Measurements from ENCODE around the gene EIF4G3. TPM values are rescaled to one million over a fixed set of nuclear protein-coding genes. Genes with fewer than 3 reads are reported as not detected.
"Not testable (repeated sequence)": the region's sequence is repeated elsewhere in the genome, so short reads cannot be mapped to it uniquely, and the experiment has no call there.

EIF4G3 gene
- 10 to 100 TPM; 47.0 to 55.0 TPM for total RNA-seq

- DNase-seq (peak; percentile 100), ATAC-seq (peak; percentile 99)
- Mint-ChIP-seq H3K4me1 (peaks cover 25% of the 10 kb centered on the region), H3K4me3 (peak within 1 kb of the TSS; percentile 81), H3K36me3 (ENCODE audit: low read depth) (peaks cover 21% of the 10 kb centered on the region), H3K27me3 (no peaks in the 10 kb centered on the region), H3K9me3 (ENCODE audit: low read depth) (no peaks in the 10 kb centered on the region), H3K27ac (peak within 1 kb of the TSS; percentile 92)
- intact Hi-C loops (cut with DNase I, micrococcal nuclease) = loop anchor here (1.0 to 10.0 kb wide), 14 partner anchors 116 to 850 kb away; partner anchors contain the start of genes DDOST (in 1 of the 2), HP1BP3 (in 1 of the 2), MUL1 (in 1 of the 2) and NBPF3 (in 1 of the 2)
- CTCF ChIA-PET = interaction anchor here (0.6 to 1.7 kb wide), 2 partner anchors 186 to 1515 kb away, joined by 3 to 5 read pairs; no protein-coding TSS in a partner anchor
- POLR2A ChIA-PET = no interaction called here
These were observed at the start of gene EIF4G3 for GRCh38 chr1:21176586-21177555. Gene EIF4G3 (minus strand): TSS chr1:21176897. CDS start chr1:21002742, 174,155 bp downstream.

GRCh38 chr1:21225065-21225464, 48.4 kb upstream of the EIF4G3 start:
- DNase-seq (no peak), ATAC-seq (no peak)
- H3K9me3 Mint-ChIP-seq (ENCODE audit: low read depth) = no peaks in the 10 kb centered on the region
- H3K27ac Mint-ChIP-seq = no peak overlapping the region
- ChIA-PET CTCF (interaction anchor here (0.6 to 1.6 kb wide), 3 partner anchors 8 to 374 kb away, joined by 3 to 5 read pairs (median 4); no protein-coding TSS in a partner anchor), POLR2A (no interaction called here)
- H3K27me3 Mint-ChIP-seq = no peaks in the 10 kb centered on the region
- H3K4me3 Mint-ChIP-seq = no peak overlapping the region
- no peaks in the 10 kb centered on the region for H3K4me1 Mint-ChIP-seq
- peaks cover 47% of the 10 kb centered on the region for H3K36me3 Mint-ChIP-seq (ENCODE audit: low read depth)
- intact Hi-C loops (cut with DNase I, micrococcal nuclease) = no loop called here

- DNase-seq (no peak), ATAC-seq (no peak)
- Mint-ChIP-seq H3K27ac (no peak overlapping the region), H3K4me3 (no peak overlapping the region), H3K36me3 (ENCODE audit: low read depth) (peaks cover 32% of the 10 kb centered on the region), H3K4me1 (no peaks in the 10 kb centered on the region), H3K9me3 (ENCODE audit: low read depth) (no peaks in the 10 kb centered on the region), H3K27me3 (no peaks in the 10 kb centered on the region)
- intact Hi-C loops (cut with DNase I, micrococcal nuclease) = no loop called here
- ChIA-PET CTCF (interaction anchor here (1.1 kb wide), 1 partner anchor 148 kb away, joined by 5 read pairs; no protein-coding TSS in a partner anchor), POLR2A (no interaction called here)
These were observed 44.1 kb upstream of the EIF4G3 start for GRCh38 chr1:21220815-21221214.

- no peaks in the 10 kb centered on the region for H3K9me3 Mint-ChIP-seq (ENCODE audit: low read depth)
- no peaks in the 10 kb centered on the region for H3K27me3 Mint-ChIP-seq
- no peak for ATAC-seq
- peaks cover 26% of the 10 kb centered on the region for H3K36me3 Mint-ChIP-seq (ENCODE audit: low read depth)
- H3K4me1 Mint-ChIP-seq = no peaks in the 10 kb centered on the region
- H3K4me3 Mint-ChIP-seq = no peak overlapping the region
- intact Hi-C loops (cut with DNase I, micrococcal nuclease) = loop anchor here in 1 of 2 experiments (5.0 kb wide), 1 partner anchor 148 kb away; no protein-coding TSS in a partner anchor
- POLR2A ChIA-PET = no interaction called here
- H3K27ac Mint-ChIP-seq = no peak overlapping the region
- no peak for DNase-seq
- CTCF ChIA-PET = interaction anchor here (0.6 to 1.1 kb wide), 2 partner anchors 139 to 149 kb away, joined by 3 to 5 read pairs; no protein-coding TSS in a partner anchor
These were observed 43.0 kb upstream of the EIF4G3 start for GRCh38 chr1:21219674-21220073.

- H3K27me3 Mint-ChIP-seq = no peaks in the 10 kb centered on the region
- intact Hi-C loops (cut with DNase I, micrococcal nuclease) = loop anchor here (1.0 to 5.0 kb wide), 4 partner anchors 149 to 273 kb away; partner anchors contain the start of gene NBPF3 (in 1 of the 2)
- no peak overlapping the region for H3K4me3 Mint-ChIP-seq
- H3K9me3 Mint-ChIP-seq (ENCODE audit: low read depth) = no peaks in the 10 kb centered on the region
- peak; percentile 58 for ATAC-seq
- ChIA-PET CTCF (interaction anchor here (0.5 to 3.7 kb wide), 21 partner anchors 9 to 700 kb away, joined by 3 to 32 read pairs (median 3); no protein-coding TSS in a partner anchor), POLR2A (interaction anchor here (0.6 kb wide), 1 partner anchor 145 kb away, joined by 3 read pairs; no protein-coding TSS in a partner anchor)
- DNase-seq = peak; percentile 78
- no peaks in the 10 kb centered on the region for H3K4me1 Mint-ChIP-seq
- H3K27ac Mint-ChIP-seq = no peak overlapping the region
- H3K36me3 Mint-ChIP-seq (ENCODE audit: low read depth) = peaks cover 14% of the 10 kb centered on the region
These were observed 41.3 kb upstream of the EIF4G3 start for GRCh38 chr1:21217812-21218596.

GRCh38 chr1:21216835-21217811, 40.4 kb upstream of the EIF4G3 start:
- no peaks in the 10 kb centered on the region for H3K4me1 Mint-ChIP-seq
- peaks cover 12% of the 10 kb centered on the region for H3K36me3 Mint-ChIP-seq (ENCODE audit: low read depth)
- intact Hi-C loops (cut with DNase I, micrococcal nuclease) = loop anchor here (1.0 to 5.0 kb wide), 4 partner anchors 150 to 274 kb away; partner anchors contain the start of gene NBPF3 (in 1 of the 2)
- no peaks in the 10 kb centered on the region for H3K27me3 Mint-ChIP-seq
- H3K9me3 Mint-ChIP-seq (ENCODE audit: low read depth) = no peaks in the 10 kb centered on the region
- POLR2A ChIA-PET = interaction anchor here (0.6 kb wide), 1 partner anchor 146 kb away, joined by 3 read pairs; no protein-coding TSS in a partner anchor
- H3K4me3 Mint-ChIP-seq = no peak overlapping the region
- ATAC-seq (peak; percentile 71), DNase-seq (peak; percentile 86)
- CTCF ChIA-PET = interaction anchor here (0.5 to 3.7 kb wide), 19 partner anchors 9 to 700 kb away, joined by 3 to 32 read pairs (median 4); no protein-coding TSS in a partner anchor
- peak overlapping the region; percentile 37 for H3K27ac Mint-ChIP-seq

- no peaks in the 10 kb centered on the region for H3K9me3 Mint-ChIP-seq (ENCODE audit: low read depth)
- H3K36me3 Mint-ChIP-seq (ENCODE audit: low read depth) = no peaks in the 10 kb centered on the region
- DNase-seq = no peak
- no peaks in the 10 kb centered on the region for H3K27me3 Mint-ChIP-seq
- CTCF ChIA-PET = interaction anchor here (0.6 to 1.5 kb wide), 2 partner anchors 17 to 37 kb away, joined by 3 to 4 read pairs; no protein-coding TSS in a partner anchor
- H3K4me1 Mint-ChIP-seq = peaks cover 7% of the 10 kb centered on the region
- H3K27ac Mint-ChIP-seq = no peak overlapping the region
- intact Hi-C loops (cut with DNase I, micrococcal nuclease) = no loop called here
- no peak for ATAC-seq
- POLR2A ChIA-PET = no interaction called here
- no peak overlapping the region for H3K4me3 Mint-ChIP-seq
These were observed 35.4 kb upstream of the EIF4G3 start for GRCh38 chr1:21212126-21212525.

- ChIA-PET POLR2A (interaction anchor here (0.7 kb wide), 1 partner anchor 422 kb away, joined by 4 read pairs; no protein-coding TSS in a partner anchor), CTCF (interaction anchor here (1.3 to 1.4 kb wide), 2 partner anchors 9 to 37 kb away, joined by 3 read pairs; no protein-coding TSS in a partner anchor)
- H3K27ac Mint-ChIP-seq; intact Hi-C loops (cut with DNase I, micrococcal nuclease); H3K27me3 Mint-ChIP-seq; H3K9me3 Mint-ChIP-seq (ENCODE audit: low read depth); DNase-seq; H3K4me1 Mint-ChIP-seq; H3K36me3 Mint-ChIP-seq (ENCODE audit: low read depth); H3K4me3 Mint-ChIP-seq: not testable (repeated sequence)
- peak; percentile 26 for ATAC-seq
These were observed 31.5 kb upstream of the EIF4G3 start for GRCh38 chr1:21208137-21208700.

GRCh38 chr1:21206117-21206516, 29.4 kb upstream of the EIF4G3 start:
- intact Hi-C loops (cut with DNase I, micrococcal nuclease) = no loop called here
- H3K4me1 Mint-ChIP-seq = peaks cover 7% of the 10 kb centered on the region
- ATAC-seq (peak; percentile 75), DNase-seq (no peak)
- ChIA-PET POLR2A (no interaction called here), CTCF (interaction anchor here (1.4 kb wide), 1 partner anchor 11 kb away, joined by 4 read pairs; no protein-coding TSS in a partner anchor)
- no peaks in the 10 kb centered on the region for H3K9me3 Mint-ChIP-seq (ENCODE audit: low read depth)
- H3K27ac Mint-ChIP-seq = no peak overlapping the region
- H3K4me3 Mint-ChIP-seq = no peak overlapping the region
- H3K36me3 Mint-ChIP-seq (ENCODE audit: low read depth) = no peaks in the 10 kb centered on the region
- H3K27me3 Mint-ChIP-seq = no peaks in the 10 kb centered on the region

- no peaks in the 10 kb centered on the region for H3K27me3 Mint-ChIP-seq
- H3K36me3 Mint-ChIP-seq (ENCODE audit: low read depth) = no peaks in the 10 kb centered on the region
- H3K4me3 Mint-ChIP-seq = no peak overlapping the region
- CTCF ChIA-PET = interaction anchor here (1.4 kb wide), 1 partner anchor 10 kb away, joined by 4 read pairs; no protein-coding TSS in a partner anchor
- POLR2A ChIA-PET = no interaction called here
- intact Hi-C loops (cut with DNase I, micrococcal nuclease) = no loop called here
- no peak overlapping the region for H3K27ac Mint-ChIP-seq
- no peaks in the 10 kb centered on the region for H3K9me3 Mint-ChIP-seq (ENCODE audit: low read depth)
- H3K4me1 Mint-ChIP-seq = peaks cover 7% of the 10 kb centered on the region
- DNase-seq = no peak
- ATAC-seq = no peak
These were observed 28.7 kb upstream of the EIF4G3 start for GRCh38 chr1:21205416-21205815.
